A549 (cell line): ENCODE data around the gene HOXD9. TPM values are rescaled to one million over a fixed set of nuclear protein-coding genes. Genes with fewer than 3 reads are reported as not detected.

Source experiments
- ATAC-seq, 2 experiments: fragments of 200-7000 bp in 1 of 2; fragments of >200 bp in 1 of 2; cut with Nextera tagmentation in 1 of 2; cut with Tn5 transposase in 1 of 2; 3 replicates each; pipeline versions ENCODE4 v1.8.0 to v1.9.1; 2018 to 2020; ENCODE audit warnings: mild to moderate bottlenecking in 1 of 2, moderate library complexity in 1 of 2
- CTCF ChIA-PET: fragments of 300-600 bp; sonication (Branson Sonifier 250); formaldehyde crosslinking; extraction: SDS; loops from one replicate; lab custom pipeline; 2021; ENCODE audit warnings: antibody characterized with exemption, inconsistent platforms; lab: Yijun Ruan, JAX
- POLR2A ChIA-PET: fragments of 350-600 bp; formaldehyde crosslinking; extraction: SDS; loops from one replicate; lab custom pipeline; 2021; ENCODE audit warnings: antibody characterized with exemption, inconsistent platforms; lab: Yijun Ruan, JAX
- DNase-seq, 2 experiments: peaks; one replicate each; pipeline versions ENCODE4 v3.0.0 to v3.0.0-alpha.2; 2011 to 2016; ENCODE audit warnings: low read depth in 1 of 2, low spot score in 1 of 2
- FAIRE-seq: peaks from 2 replicates; lab custom pipeline; 2011; peaks lifted over from hg19 to GRCh38; lab: Jason Lieb, UNC
- H3K27ac ChIP-seq, 2 experiments: fragments of >200 bp; sonication (Bioruptor Twin); formaldehyde crosslinking; 3 replicates each; pipeline ENCODE4 v1.5.1; 2016 to 2017
- H3K4me1 ChIP-seq: fragments of >200 bp; sonication (Bioruptor Twin); formaldehyde crosslinking; 3 replicates; pipeline ENCODE4 v1.6.1; 2016
- H3K4me2 ChIP-seq: fragments of >200 bp; sonication (Bioruptor Twin); formaldehyde crosslinking; 3 replicates; pipeline ENCODE4 v1.6.1; 2016
- H3K4me3 ChIP-seq: fragments of >200 bp; sonication (Bioruptor Twin); formaldehyde crosslinking; 3 replicates; pipeline ENCODE4 v1.5.1; 2016
- H3K9me3 ChIP-seq: fragments of >200 bp; sonication (Bioruptor Twin); formaldehyde crosslinking; 3 replicates; pipeline ENCODE4 v1.6.1; 2016
- CBX2 ChIP-seq: fragments of 200-600 bp; sonication (generic); IDR thresholded peaks from 2 replicates; pipeline ENCODE4 v1.6.1; 2016; ENCODE audit warnings: low read depth, mild to moderate bottlenecking, borderline replicate concordance
- CBX8 ChIP-seq: fragments of 200-600 bp; sonication (generic); IDR thresholded peaks from 2 replicates; pipeline ENCODE4 v1.6.1; 2016
- CHD2 ChIP-seq: fragments of 150-350 bp; IDR thresholded peaks from 2 replicates; pipeline ENCODE4 v1.6.1; 2014; ENCODE audit warnings: low read length; ENCODE audit not compliant: partially characterized antibody
- EP300 ChIP-seq, 2 experiments: fragments of >200 bp; sonication (Bioruptor Twin); formaldehyde crosslinking; IDR thresholded peaks; 2 replicates in 1 of 2; 3 replicates in 1 of 2; pipeline ENCODE4 v1.6.1; 2016 to 2017
- FOSB ChIP-seq: fragments of 250-450 bp; sonication (Bioruptor Pico); IDR thresholded peaks from 2 replicates; pipeline ENCODE4 v1.5.0; 2020; ENCODE audit warnings: mild to moderate bottlenecking, moderate library complexity
- HES2 ChIP-seq: fragments of >200 bp; sonication (Bioruptor Twin); formaldehyde crosslinking; IDR thresholded peaks from 2 replicates; pipeline ENCODE4 v1.6.1; 2016
- HEYL ChIP-seq: fragments of 250-450 bp; sonication (Bioruptor Pico); IDR thresholded peaks from 2 replicates; pipeline ENCODE4 v1.8.0; 2021; ENCODE audit warnings: mild to moderate bottlenecking, moderate library complexity
- HOXB5 ChIP-seq: fragments of 250-450 bp; sonication (Bioruptor Pico); IDR thresholded peaks from 2 replicates; pipeline ENCODE4 v1.5.0; 2020; ENCODE audit warnings: mild to moderate bottlenecking, moderate library complexity
- JUNB ChIP-seq: fragments of >200 bp; sonication (Bioruptor Twin); formaldehyde crosslinking; IDR thresholded peaks from 2 replicates; pipeline ENCODE4 v1.6.1; 2016
- KDM1A ChIP-seq: fragments of 200-600 bp; sonication (generic); IDR thresholded peaks from 2 replicates; pipeline ENCODE4 v1.6.1; 2016; ENCODE audit warnings: low read depth, mild to moderate bottlenecking
- NR3C1 ChIP-seq: fragments of >200 bp; sonication (Bioruptor Twin); formaldehyde crosslinking; IDR thresholded peaks from 3 replicates; pipeline ENCODE4 v1.6.1; 2017
- PBX3 ChIP-seq: IDR thresholded peaks from 2 replicates; pipeline ENCODE4 v1.6.1; 2012
- PHF8 ChIP-seq: fragments of 200-600 bp; sonication (generic); IDR thresholded peaks from 2 replicates; pipeline ENCODE4 v1.6.1; 2016; ENCODE audit warnings: low read depth, mild to moderate bottlenecking, antibody characterized with exemption, moderate library complexity, borderline replicate concordance
- POLR2A ChIP-seq: IDR thresholded peaks from 2 replicates; pipeline ENCODE4 v1.6.1; 2012; ENCODE audit warnings: mild to moderate bottlenecking, low read length
- POLR2AphosphoS2 ChIP-seq: conservative IDR thresholded peaks from 2 replicates; pipeline ENCODE4 v1.6.1; 2012; ENCODE audit warnings: low read length, improper control_type of control experiment, inconsistent platforms
- RAD21 ChIP-seq, 2 experiments: fragments of >200 bp in 1 of 2; sonication (Bioruptor Twin) in 1 of 2; formaldehyde crosslinking in 1 of 2; IDR thresholded peaks in 1 of 2; conservative IDR thresholded peaks in 1 of 2; 2 replicates in 1 of 2; 3 replicates in 1 of 2; pipeline ENCODE4 v1.6.1; 2012 to 2018; ENCODE audit warnings: inconsistent platforms in 1 of 2
- SMC3 ChIP-seq: fragments of >200 bp; sonication (Bioruptor Twin); formaldehyde crosslinking; IDR thresholded peaks from 3 replicates; pipeline ENCODE4 v1.6.1; 2018; ENCODE audit warnings: inconsistent platforms
- TFCP2L1 ChIP-seq: fragments of 250-450 bp; sonication (Bioruptor Pico); IDR thresholded peaks from 2 replicates; pipeline ENCODE4 v1.5.0; 2021; ENCODE audit warnings: mild to moderate bottlenecking
- USF2 ChIP-seq: fragments of 450-650 bp; IDR thresholded peaks from 2 replicates; pipeline ENCODE4 v1.6.1; 2014; ENCODE audit warnings: antibody characterized with exemption
- ZNF302 ChIP-seq: fragments of 250-450 bp; sonication (Bioruptor Pico); IDR thresholded peaks from 2 replicates; pipeline ENCODE4 v1.9.0; 2021; ENCODE audit warnings: inconsistent platforms, mild to moderate bottlenecking, moderate library complexity
- WGBS: methylation state at CpG from one replicate; pipeline ENCODE4 v1.1.6; 2017; ENCODE audit errors: missing lambda C conversion rate; 5-methylcytosine and 5-hydroxymethylcytosine counted together
- polyA plus RNA-seq, 4 experiments: library from polyadenylated mRNA; depleted of rRNA in 3 of 4; stranded (reverse); fragments of >200 nt; fragmentation: RNase III in 1 of 4; extraction: RNeasy Plus Mini Kit Qiagen cat#74134 plus additional on column Dnase treatment in 1 of 4; gene quantifications; 2 replicates in 3 of 4; 3 replicates in 1 of 4; pipeline ENCODE4 v1.2.3, GENCODE V29; 2011 to 2017

The HOXD9 gene
- polyA plus RNA-seq, 2 of the 4 experiments (the other 2 are of a cell fraction), result 0.45 to 1.0 TPM

DNA sequence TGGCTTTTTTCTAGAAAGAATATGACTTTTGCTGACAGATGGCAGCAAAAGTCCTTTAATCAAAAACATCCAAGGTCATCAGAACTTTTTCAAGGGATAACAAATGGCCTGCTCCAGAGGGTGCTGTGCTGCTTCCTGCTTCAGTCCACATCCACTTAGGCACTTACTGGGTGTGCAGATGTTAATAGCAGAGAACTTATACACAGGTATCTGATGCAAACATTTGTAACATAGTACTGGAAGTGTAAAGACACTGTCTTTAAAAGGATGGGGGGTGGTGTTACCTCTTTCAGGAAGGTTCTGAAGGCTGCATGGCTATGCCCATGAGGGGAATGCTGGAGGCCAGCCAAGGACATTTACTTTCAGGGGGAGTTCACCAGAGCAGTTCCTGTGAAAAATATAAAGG lies 12.5 kb downstream of the HOXD9 start:
- ChIA-PET POLR2A (no interaction called here), CTCF (interaction anchor here (1.6 to 9.5 kb wide), 7 partner anchors 8 to 1014 kb away, joined by 4 to 216 read pairs (median 11); no protein-coding TSS in a partner anchor)
- FAIRE-seq (no peak), ATAC-seq (no peak), DNase-seq (peak in 1 of 2 experiments; percentile 15)
- peak overlapping the region; percentile 60; the same call in 2 of the 3 replicates for H3K4me2 ChIP-seq
- H3K9me3 ChIP-seq, result no peaks in the 10 kb centered on the region
- H3K4me3 ChIP-seq, result no peak overlapping the region
- peak overlapping the region; percentile 80 to 87; a peak in 3 of 6 replicates for H3K27ac ChIP-seq
- TF ChIP-seq SMC3 (peak; percentile 29; the same call in 2 of the 3 replicates), CHD2 (no peak), RAD21 (conservative IDR thresholded peaks at IDR 0.05 in 1 of 2, IDR thresholded peaks at IDR 0.05 in 1 of 2) (peak; percentile 36 to 50; a peak in 3 of 5 replicates)
- H3K4me1 ChIP-seq, result peaks cover 10% of the 10 kb centered on the region; the same call in 2 of the 3 replicates

- 63% methylated on average over 44 of the region's 71 CpGs for WGBS
- ChIA-PET POLR2A (interaction anchor here (0.6 kb wide), 2 partner anchors 1006 to 1103 kb away, joined by 3 to 5 read pairs; no protein-coding TSS in a partner anchor), CTCF (interaction anchor here (0.6 to 11.6 kb wide), 8 partner anchors 10 to 1011 kb away, joined by 3 to 216 read pairs (median 8); no protein-coding TSS in a partner anchor)
- peaks cover 7% of the 10 kb centered on the region; the same call in 2 of the 3 replicates for H3K4me1 ChIP-seq
- ATAC-seq, result peak; percentile 26; a peak in 5 of 6 replicates
- peak overlapping the region; percentile 80 to 87 for H3K27ac ChIP-seq
- peak in 1 of 2 experiments; percentile 16 for DNase-seq
- no peak for FAIRE-seq
- H3K9me3 ChIP-seq, result no peaks in the 10 kb centered on the region
- H3K4me2 ChIP-seq, result peak overlapping the region; percentile 60
- peak overlapping the region; percentile 47 for H3K4me3 ChIP-seq
- TF ChIP-seq EP300 (IDR thresholded peaks at IDR 0.05) (no peak), USF2 (peak; percentile 58), POLR2AphosphoS2 (no peak), PHF8 (peak; percentile 45), POLR2A (0 out of 2 replicates have a peak, but pooled peaks have one; percentile 3), HEYL (CRISPR knock-in tag) (no peak)
- TF ChIP-seq, all 56 proteins: peak for 3
These were observed 14.1 kb downstream of the HOXD9 start for GRCh38 chr2:176136374-176137251.

DNA sequence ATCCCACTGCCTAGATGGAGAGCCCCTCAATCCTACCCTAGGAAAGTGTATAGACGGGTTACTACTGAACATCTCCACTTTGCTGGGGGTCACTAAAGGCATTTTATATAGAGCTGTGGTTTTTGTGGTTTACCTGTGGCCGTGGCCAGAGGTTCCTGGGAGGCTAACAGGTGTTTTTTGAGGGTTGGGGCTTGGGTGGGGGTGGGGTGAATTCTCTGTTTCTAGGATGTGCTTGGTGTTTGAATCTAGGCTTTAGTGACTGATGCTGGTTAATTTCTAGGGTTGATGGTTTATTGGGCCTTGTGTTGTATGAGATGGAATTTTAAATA lies 14.7 kb downstream of the HOXD9 start:
- no peak for FAIRE-seq
- TF ChIP-seq HOXB5 (CRISPR knock-in tag) (no peak), ZNF302 (no peak), NR3C1 (no peak), CBX2 (no peak), CBX8 (no peak), TFCP2L1 (CRISPR knock-in tag) (no peak), KDM1A (no peak), JUNB (no peak), FOSB (CRISPR knock-in tag) (no peak), USF2 (no peak), HES2 (no peak), PBX3 (no peak)
- Histone ChIP-seq H3K4me1 (peaks cover 7% of the 10 kb centered on the region; the same call in 2 of the 3 replicates), H3K9me3 (no peaks in the 10 kb centered on the region), H3K4me3 (peak overlapping the region; percentile 47), H3K4me2 (peak overlapping the region; percentile 60), H3K27ac (peak overlapping the region; percentile 80 to 87)
- 55% methylated on average over 2 of the region's 2 CpGs for WGBS
- ATAC-seq, result no peak
- POLR2A ChIA-PET, result no interaction called here
- no peak for DNase-seq
- CTCF ChIA-PET, result interaction anchor here (0.6 to 11.6 kb wide), 7 partner anchors 10 to 1010 kb away, joined by 3 to 216 read pairs (median 9); no protein-coding TSS in a partner anchor
